DND-41 (cell line): ENCODE data around the gene KIF1C.

ENCODE experiments used
- ATAC-seq: fragments of 200-7000 bp; cut with Tn5 transposase; 3 replicates; pipeline ENCODE4 v1.9.1; 2021; ENCODE audit warnings: low read depth; ENCODE audit not compliant: insufficient read depth
- DNase-seq: peaks from one replicate; pipeline ENCODE4 v3.0.0-alpha.2; 2020
- H2AFZ ChIP-seq: 2 replicates; pipeline ENCODE4 v1.6.0; 2012; ENCODE audit warnings: low read depth, low read length
- H3K27ac ChIP-seq: 2 replicates; pipeline ENCODE4 v1.5.1; 2012; ENCODE audit warnings: low read length, inconsistent platforms
- H3K27me3 ChIP-seq: fragments of 200-600 bp; sonication (generic); 2 replicates; pipeline ENCODE4 v1.6.0; 2012; ENCODE audit warnings: low read length, mild to moderate bottlenecking, inconsistent platforms; ENCODE audit not compliant: insufficient read depth, poor library complexity
- H3K36me3 ChIP-seq: 2 replicates; pipeline ENCODE4 v1.5.1; 2012; ENCODE audit warnings: low read length, inconsistent platforms; ENCODE audit not compliant: insufficient read depth
- H3K4me1 ChIP-seq: 2 replicates; pipeline ENCODE4 v1.5.1; 2012; ENCODE audit warnings: mild to moderate bottlenecking, low read length; ENCODE audit not compliant: insufficient read depth
- H3K4me2 ChIP-seq: 2 replicates; pipeline ENCODE4 v1.6.0; 2012; ENCODE audit warnings: mild to moderate bottlenecking, moderate library complexity, low read length, inconsistent platforms; ENCODE audit not compliant: insufficient read depth
- H3K4me3 ChIP-seq, 2 experiments: fragments of 200-600 bp in 1 of 2; shearing (Covaris generic) in 1 of 2; 2 replicates each; pipeline ENCODE4 v1.5.1; 2012 to 2016; ENCODE audit warnings: inconsistent platforms in 2 of 2, low read length in 2 of 2, mild to moderate bottlenecking in 2 of 2, low read depth in 1 of 2, moderate library complexity in 1 of 2
- H3K79me2 ChIP-seq: 2 replicates; pipeline ENCODE4 v1.6.0; 2012; ENCODE audit warnings: low read length, inconsistent platforms; ENCODE audit not compliant: insufficient read depth
- H3K9ac ChIP-seq: 2 replicates; pipeline ENCODE4 v1.6.0; 2012; ENCODE audit warnings: low read depth, mild to moderate bottlenecking, inconsistent platforms, low read length, moderate library complexity
- H3K9me3 ChIP-seq: 2 replicates; pipeline ENCODE4 v1.5.1; 2012; ENCODE audit warnings: low read length, moderate library complexity, mild to moderate bottlenecking, inconsistent platforms; ENCODE audit not compliant: insufficient read depth, severe bottlenecking
- H4K20me1 ChIP-seq: 2 replicates; pipeline ENCODE4 v1.6.0; 2012; ENCODE audit warnings: low read length; ENCODE audit not compliant: insufficient read depth
- CTCF ChIP-seq: IDR thresholded peaks from 2 replicates; pipeline ENCODE4 v1.5.1; 2012; ENCODE audit warnings: borderline replicate concordance, low read length, moderate library complexity, mild to moderate bottlenecking; ENCODE audit not compliant: poor library complexity, severe bottlenecking; ENCODE audit errors: extremely low read depth
- EZH2 ChIP-seq: IDR thresholded peaks from 3 replicates; pipeline ENCODE4 v1.6.1; 2012; ENCODE audit warnings: borderline replicate concordance, low read depth, mild to moderate bottlenecking, moderate library complexity, low read length, inconsistent platforms; ENCODE audit not compliant: severe bottlenecking

The KIF1C gene

DNA sequence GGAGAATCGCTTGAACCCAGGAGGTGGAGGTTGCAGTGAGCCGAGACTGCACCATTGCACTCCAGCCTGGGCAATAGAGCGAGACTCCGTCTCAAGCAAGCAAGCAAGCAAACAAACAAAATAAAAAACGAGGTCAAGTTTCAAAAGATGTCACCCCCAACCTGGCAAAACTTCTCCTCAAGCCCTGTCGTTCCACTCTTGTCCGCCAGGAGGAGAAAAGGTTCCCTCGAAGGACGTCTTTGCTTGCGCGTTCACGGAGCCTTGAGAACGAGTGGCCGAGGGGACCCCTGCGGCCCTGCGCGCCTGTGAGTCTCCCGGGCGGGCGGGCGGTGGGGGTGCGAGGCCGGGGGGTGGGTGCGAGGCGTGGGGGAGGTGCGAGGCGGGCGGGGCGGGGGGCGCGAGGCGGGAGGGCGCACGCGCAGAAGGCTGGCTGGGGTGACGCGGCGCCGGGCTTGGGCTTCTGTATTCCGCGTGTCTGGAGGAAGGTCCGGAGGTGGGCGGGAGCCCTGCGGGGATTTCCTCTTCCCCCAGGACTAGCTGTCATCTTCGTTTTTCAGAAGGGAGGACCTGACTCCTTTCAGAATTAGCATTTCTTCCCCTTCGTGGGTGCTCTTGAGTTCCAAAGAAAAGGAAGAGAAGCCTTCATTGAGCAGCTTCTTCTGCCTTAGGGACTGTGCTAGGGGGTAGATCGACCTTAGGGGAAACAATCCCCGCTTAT is 33.8 kb downstream of the KIF1C start:
- ATAC-seq: peak; percentile 85
- no peaks in the 10 kb centered on the region for H3K9me3 ChIP-seq
- no peak for TF ChIP-seq EZH2
- peak; percentile 83 for TF ChIP-seq CTCF
- H3K79me2 ChIP-seq: no peaks in the 10 kb centered on the region
- H3K9ac ChIP-seq: peak overlapping the region; percentile 73
- no peaks in the 10 kb centered on the region for H3K27me3 ChIP-seq
- H3K36me3 ChIP-seq: no peaks in the 10 kb centered on the region
- H3K4me3 ChIP-seq: peak overlapping the region; percentile 48 to 73
- peak overlapping the region; percentile 75 for H3K27ac ChIP-seq
- no peaks in the 10 kb centered on the region for H4K20me1 ChIP-seq
- H3K4me2 ChIP-seq: peak overlapping the region; percentile 97
- peaks cover 25% of the 10 kb centered on the region for H3K4me1 ChIP-seq
- DNase-seq: peak; percentile 88
- peak overlapping the region; percentile 99 for H2AFZ ChIP-seq

DNA sequence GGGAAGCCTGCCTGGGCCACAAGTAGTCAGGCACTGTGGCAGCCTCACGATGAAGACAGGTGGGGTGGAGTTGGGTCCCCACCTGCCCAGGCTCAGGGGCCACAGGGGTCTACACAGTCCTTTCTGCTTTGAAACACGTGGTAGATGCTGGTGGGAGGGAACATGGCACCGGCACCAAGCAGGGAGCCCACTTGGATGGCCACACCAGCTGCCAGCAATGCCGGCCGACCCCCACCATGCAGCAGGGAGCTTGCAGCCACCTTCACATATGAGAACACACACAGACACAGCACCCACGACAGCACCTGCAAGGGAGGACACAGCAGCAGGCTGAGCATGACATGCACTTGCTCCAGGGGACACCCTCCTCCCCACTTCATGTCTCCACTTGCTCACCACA is 35.1 kb downstream of the KIF1C start:
- H2AFZ ChIP-seq: no peak overlapping the region
- no peak for TF ChIP-seq CTCF
- TF ChIP-seq EZH2: no peak
- no peak overlapping the region for H3K27ac ChIP-seq

GRCh38 chr17:5033352-5034015 is 35.7 kb downstream of the KIF1C start:
- no peak overlapping the region for H3K4me3 ChIP-seq
- H3K4me1 ChIP-seq: peaks cover 25% of the 10 kb centered on the region

More for the DNA sequence above, 35.1 kb downstream of the KIF1C start:
- H3K79me2 ChIP-seq: no peaks in the 10 kb centered on the region
- DNase-seq (no peak), ATAC-seq (no peak)
- no peak overlapping the region for H3K9ac ChIP-seq
- no peaks in the 10 kb centered on the region for H4K20me1 ChIP-seq
- H3K4me1 ChIP-seq: peaks cover 25% of the 10 kb centered on the region
- peak overlapping the region; percentile 97; the same call in 1 of the 2 replicates for H3K4me2 ChIP-seq
- H3K27me3 ChIP-seq: no peaks in the 10 kb centered on the region
- H3K4me3 ChIP-seq: no peak overlapping the region
- H3K9me3 ChIP-seq: no peaks in the 10 kb centered on the region
- no peaks in the 10 kb centered on the region for H3K36me3 ChIP-seq

More at GRCh38 chr17:5033352-5034015, 35.7 kb downstream of the KIF1C start:
- no peak overlapping the region for H3K4me2 ChIP-seq
- DNase-seq: no peak
- H2AFZ ChIP-seq: no peak overlapping the region
- H4K20me1 ChIP-seq: no peaks in the 10 kb centered on the region
- TF ChIP-seq EZH2 (no peak), CTCF (no peak)
- H3K36me3 ChIP-seq: no peaks in the 10 kb centered on the region
- no peaks in the 10 kb centered on the region for H3K9me3 ChIP-seq
- no peak overlapping the region; the same call in 1 of the 2 replicates for H3K27ac ChIP-seq
- H3K27me3 ChIP-seq: no peaks in the 10 kb centered on the region
- H3K9ac ChIP-seq: no peak overlapping the region
- H3K79me2 ChIP-seq: no peaks in the 10 kb centered on the region
- ATAC-seq: no peak
